ENCODE data around the gene CA7.

GRCh38 chr16:66886914-66887313, 42.7 kb downstream of the CA7 start:
- no peak for TF ChIP-seq CTCF (IDR thresholded peaks at IDR 0.05)
- no peak for TF ChIP-seq POLR2A (IDR thresholded peaks at IDR 0.05)
- TF ChIP-seq POLR2AphosphoS5 (IDR thresholded peaks at IDR 0.05), result no peak
